Caco-2 (cell line): Measurements from ENCODE around the gene KRT25. TPM values are rescaled to one million over a fixed set of nuclear protein-coding genes. Genes with fewer than 3 reads are reported as not detected.

Source experiments
- BruUV-seq: library from RNA; stranded (reverse); fragments of 400-500 nt; replicated peaks from 2 replicates; lab custom pipeline; 2021; lab: Mats Ljungman, UMichigan
- CTCF ChIA-PET: fragments of 300-600 bp; sonication (Branson Sonifier 250); formaldehyde crosslinking; loops from one replicate; lab custom pipeline; 2022; ENCODE audit warnings: antibody characterized with exemption; lab: Charles Lee
- POLR2A ChIA-PET: fragments of 300-600 bp; sonication (Branson Sonifier 250); formaldehyde crosslinking; loops from one replicate; lab custom pipeline; 2022; ENCODE audit warnings: antibody characterized with exemption; lab: Charles Lee
- DNase-seq, 2 experiments: peaks; one replicate each; pipeline versions ENCODE4 v3.0.0 to v3.0.0-alpha.2; 2020 to 2022
- H3K27me3 ChIP-seq: replicated peaks from 2 replicates; pipeline ENCODE4 v1.6.0; 2011; ENCODE audit warnings: low read length; ENCODE audit not compliant: control insufficient read depth, insufficient read depth
- H3K36me3 ChIP-seq: 2 replicates; pipeline ENCODE4 v1.5.1; 2011; ENCODE audit warnings: low read length; ENCODE audit not compliant: control insufficient read depth, insufficient read depth
- H3K4me1 ChIP-seq: fragments of 250-450 bp; sonication (Bioruptor Pico); 2 replicates; pipeline ENCODE4 v1.5.1; 2020; ENCODE audit warnings: mild to moderate bottlenecking
- H3K4me3 ChIP-seq: 2 replicates; pipeline ENCODE4 v1.5.1; 2011; ENCODE audit warnings: low read depth, mild to moderate bottlenecking, control low read depth, low read length
- H3K9me3 ChIP-seq: fragments of 250-450 bp; sonication (Bioruptor Pico); 2 replicates; pipeline ENCODE4 v1.5.1; 2020; ENCODE audit warnings: mild to moderate bottlenecking, moderate library complexity
- H3K27ac Mint-ChIP-seq: one replicate; pipeline ENCODE4 v1.8.0; 2022; ENCODE audit warnings: mixed read lengths; ENCODE audit not compliant: unreplicated experiment
- H3K27me3 Mint-ChIP-seq: one replicate; pipeline ENCODE4 v1.8.0; 2022; ENCODE audit warnings: mixed read lengths; ENCODE audit not compliant: insufficient read depth, unreplicated experiment
- H3K36me3 Mint-ChIP-seq: one replicate; pipeline ENCODE4 v1.8.0; 2022; ENCODE audit warnings: mild to moderate bottlenecking, mixed read lengths; ENCODE audit not compliant: insufficient read depth, unreplicated experiment
- H3K4me1 Mint-ChIP-seq: one replicate; pipeline ENCODE4 v1.8.0; 2022; ENCODE audit warnings: low read depth, mixed read lengths; ENCODE audit not compliant: unreplicated experiment
- H3K4me3 Mint-ChIP-seq: one replicate; pipeline ENCODE4 v1.8.0; 2022; ENCODE audit warnings: mild to moderate bottlenecking, moderate library complexity, mixed read lengths; ENCODE audit not compliant: unreplicated experiment
- H3K9me3 Mint-ChIP-seq: one replicate; pipeline ENCODE4 v1.8.0; 2022; ENCODE audit warnings: mixed read lengths; ENCODE audit not compliant: unreplicated experiment
- CTCF ChIP-seq, 2 experiments: fragments of 200-600 bp in 1 of 2; IDR thresholded peaks; 1 replicate in 1 of 2; 2 replicates in 1 of 2; pipeline versions ENCODE4 v1.5.1 to v1.8.0; 2011 to 2022; ENCODE audit warnings: antibody characterized with exemption in 1 of 2, control low read depth in 1 of 2, inconsistent platforms in 1 of 2, low read depth in 1 of 2, low read length in 1 of 2, mild to moderate bottlenecking in 1 of 2, moderate library complexity in 1 of 2; ENCODE audit not compliant: insufficient read depth in 1 of 2, severe bottlenecking in 1 of 2, unreplicated experiment in 1 of 2
- intact Hi-C: fragments of 100-400 bp; cut with micrococcal nuclease; formaldehyde crosslinking; loops from one replicate; pipeline ENCODE4 v1.10.0; 2022; ENCODE audit not compliant: unreplicated experiment
- total RNA-seq: library from RNA; stranded (reverse); gene quantifications from 2 replicates; pipeline ENCODE4 v1.2.3, GENCODE V29; 2022

KRT25 gene
- total RNA-seq, 1 experiment from 2014 or later = not detected

- Histone ChIP-seq H3K36me3 (no peaks in the 10 kb centered on the region), H3K4me3 (no peak overlapping the region), H3K27me3 (no peaks in the 10 kb centered on the region), H3K9me3 (no peaks in the 10 kb centered on the region), H3K4me1 (peaks cover 5% of the 10 kb centered on the region)
- Mint-ChIP-seq H3K9me3 (no peaks in the 10 kb centered on the region), H3K36me3 (no peaks in the 10 kb centered on the region), H3K27ac (no peak overlapping the region), H3K27me3 (no peaks in the 10 kb centered on the region), H3K4me1 (peaks cover 10% of the 10 kb centered on the region), H3K4me3 (no peak overlapping the region)
- POLR2A ChIA-PET = interaction anchor here (0.5 kb wide), 1 partner anchor 210 kb away, joined by 5 read pairs; no protein-coding TSS in a partner anchor
- no TSS peak for BruUV-seq
- intact Hi-C loops = no loop called here
- no peak for TF ChIP-seq CTCF (IDR thresholded peaks at IDR 0.05; ENCODE audit: insufficient read depth in 1 of 2, low read depth in 1 of 2, low read length in 1 of 2, severe bottlenecking in 1 of 2, unreplicated experiment in 1 of 2)
- CTCF ChIA-PET = no interaction called here
- no peak for DNase-seq
These were observed 47.4 kb downstream of the KRT25 start for GRCh38 chr17:40707745-40708144.

- DNase-seq = no peak
- intact Hi-C loops = no loop called here
- H3K27ac Mint-ChIP-seq = no peak overlapping the region
- POLR2A ChIA-PET = no interaction called here
- TF ChIP-seq CTCF (IDR thresholded peaks at IDR 0.05; ENCODE audit: insufficient read depth in 1 of 2, low read depth in 1 of 2, low read length in 1 of 2, severe bottlenecking in 1 of 2, unreplicated experiment in 1 of 2) = no peak
- BruUV-seq = no TSS peak
- peaks cover 16% of the 10 kb centered on the region for H3K4me1 ChIP-seq
- CTCF ChIA-PET = interaction anchor here (0.6 to 0.7 kb wide), 2 partner anchors 10 to 783 kb away, joined by 4 to 7 read pairs; no protein-coding TSS in a partner anchor
- H3K9me3 ChIP-seq = no peaks in the 10 kb centered on the region
- H3K27me3 ChIP-seq = no peaks in the 10 kb centered on the region
- H3K27me3 Mint-ChIP-seq = no peaks in the 10 kb centered on the region
- H3K4me3 Mint-ChIP-seq = no peak overlapping the region
- H3K4me1 Mint-ChIP-seq = peaks cover 23% of the 10 kb centered on the region
- H3K36me3 Mint-ChIP-seq = no peaks in the 10 kb centered on the region
- no peak overlapping the region for H3K4me3 ChIP-seq
- H3K36me3 ChIP-seq = no peaks in the 10 kb centered on the region
- no peaks in the 10 kb centered on the region for H3K9me3 Mint-ChIP-seq
These were observed 49.5 kb downstream of the KRT25 start for GRCh38 chr17:40705584-40705983.

GRCh38 chr17:40703652-40704051 lies 51.5 kb downstream of the KRT25 start, which contains the start of gene KRT24:
TSS of gene KRT24 (minus strand) at chr17:40703752. CDS start at chr17:40703693, 59 bp downstream.
- Mint-ChIP-seq H3K9me3 (no peaks in the 10 kb centered on the region), H3K4me3 (no peak within 1 kb of the TSS), H3K27ac (no peak within 1 kb of the TSS), H3K27me3 (no peaks in the 10 kb centered on the region), H3K36me3 (no peaks in the 10 kb centered on the region), H3K4me1 (peaks cover 23% of the 10 kb centered on the region)
- no peaks in the 10 kb centered on the region for H3K36me3 ChIP-seq
- H3K4me3 ChIP-seq = no peak within 1 kb of the TSS
- no TSS peak for BruUV-seq
- peaks cover 16% of the 10 kb centered on the region for H3K4me1 ChIP-seq
- DNase-seq = no peak
- no peaks in the 10 kb centered on the region for H3K9me3 ChIP-seq
- POLR2A ChIA-PET = no interaction called here
- intact Hi-C loops = loop anchor here (2.0 kb wide), 1 partner anchor 55 kb away; no protein-coding TSS in a partner anchor
- H3K27me3 ChIP-seq = no peaks in the 10 kb centered on the region
- CTCF ChIA-PET = interaction anchor here (1.2 to 1.5 kb wide), 2 partner anchors 20 to 88 kb away, joined by 3 to 5 read pairs; no protein-coding TSS in a partner anchor
- no peak for TF ChIP-seq CTCF (IDR thresholded peaks at IDR 0.05; ENCODE audit: insufficient read depth in 1 of 2, low read depth in 1 of 2, low read length in 1 of 2, severe bottlenecking in 1 of 2, unreplicated experiment in 1 of 2)
